GM19035 (cell line): ENCODE data around the gene ZNF335.
"Not testable (repeated sequence)": the region's sequence is repeated elsewhere in the genome, so short reads cannot be mapped to it uniquely, and the experiment has no call there.

ENCODE experiments used
- ATAC-seq: cut with Tn5 transposase; IDR thresholded peaks from one replicate; pipeline ENCODE4 v1.9.1; 2021; ENCODE audit not compliant: unreplicated experiment

The ZNF335 gene

DNA sequence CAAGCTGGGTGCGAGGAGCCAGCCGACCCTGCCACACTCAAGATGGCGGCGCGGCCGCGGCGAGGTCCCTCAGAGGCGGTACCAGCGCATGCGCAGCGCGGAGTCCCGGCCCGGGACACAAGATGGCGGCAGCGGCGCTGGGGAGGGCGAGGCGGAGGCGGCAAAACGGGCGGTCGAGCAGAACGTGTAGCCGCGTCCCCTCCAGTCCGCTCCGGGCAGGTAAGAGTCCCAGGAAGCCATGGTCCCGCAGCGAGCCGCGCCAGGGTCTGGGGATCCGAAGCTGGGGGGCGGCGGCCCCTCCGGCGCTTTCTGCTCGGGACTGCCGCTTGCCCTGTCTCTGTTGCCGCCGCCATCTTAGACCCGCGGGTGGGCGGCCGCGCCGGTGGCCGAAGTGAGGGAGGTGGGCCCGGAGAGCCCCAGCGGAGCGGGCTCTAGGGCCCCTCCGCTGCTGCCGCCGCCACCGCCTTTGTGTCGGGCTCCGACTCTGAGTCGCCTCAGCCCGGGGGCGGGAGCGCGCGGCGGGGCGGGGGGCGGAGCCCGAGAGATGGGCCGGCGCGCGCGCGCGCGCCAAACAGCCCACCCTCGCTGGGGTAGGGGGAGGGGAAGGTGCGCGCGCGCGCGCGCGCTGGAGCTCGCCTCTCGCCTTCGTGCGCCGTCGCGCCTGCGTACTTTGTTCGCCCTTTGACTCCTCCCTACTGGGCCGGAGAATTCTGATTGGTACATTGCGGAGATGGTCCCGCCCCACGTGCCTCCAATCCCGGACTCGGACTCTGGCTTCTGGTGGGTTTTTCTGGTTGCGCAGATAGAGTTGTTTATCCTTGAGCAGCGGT lies 37.2 kb downstream of the ZNF335 start, which contains the start of gene PCIF1:
Gene PCIF1, plus strand, starts transcription at position 98 of the 830 bp plus-strand sequence. CDS start 4,317 bp downstream, outside the sequence.
- ATAC-seq, result peak; percentile 76

GRCh38 chr20:45934046-45934585 lies 37.9 kb downstream of the ZNF335 start:
- peak; percentile 18 for ATAC-seq

DNA sequence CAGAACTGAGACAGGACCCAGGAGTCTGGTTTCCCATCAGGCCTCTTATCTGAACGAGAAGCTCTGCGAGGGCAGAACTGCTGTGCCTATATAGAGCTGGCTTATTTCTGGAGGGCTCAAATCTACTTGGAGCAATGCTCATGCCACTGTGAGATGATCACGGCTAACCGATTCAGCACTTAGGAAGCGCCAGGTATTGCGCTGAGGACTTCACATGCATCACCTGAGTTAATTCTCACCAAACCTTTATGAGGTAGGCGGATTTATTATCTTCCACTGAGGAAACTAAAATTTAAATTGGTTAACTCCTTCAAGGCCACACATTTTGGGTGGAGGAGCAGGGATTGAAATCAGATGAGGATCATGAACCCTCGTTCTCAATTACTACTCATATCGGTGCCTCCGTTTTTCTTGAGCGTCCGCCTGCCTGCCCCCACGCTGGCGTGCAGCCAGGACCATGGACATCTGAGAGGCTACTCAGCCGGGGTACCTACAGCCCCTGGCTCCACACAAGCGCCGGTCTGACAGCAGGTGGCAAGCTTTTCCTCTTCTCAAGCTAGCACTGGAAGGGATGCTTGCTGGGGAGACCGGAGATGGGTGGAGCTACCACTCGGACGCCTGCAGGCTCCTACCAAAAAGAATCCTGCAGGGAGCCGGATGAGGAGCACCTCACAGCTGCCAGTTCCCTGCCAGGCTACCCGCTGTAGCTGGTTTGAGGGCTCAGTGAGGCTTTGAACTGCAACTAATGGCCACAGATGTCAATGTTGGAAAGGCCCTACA lies 38.5 kb downstream of the ZNF335 start:
- no peak for ATAC-seq

GRCh38 chr20:45931680-45932079 lies 40.3 kb downstream of the ZNF335 start:
- not testable (repeated sequence) for ATAC-seq

- ATAC-seq, result no peak
Observed at GRCh38 chr20:45927071-45927878, 44.7 kb downstream of the ZNF335 start.

- ATAC-seq, result no peak
Observed at GRCh38 chr20:45926731-45927070, 45.3 kb downstream of the ZNF335 start.

GRCh38 chr20:45925821-45926506 lies 46.0 kb downstream of the ZNF335 start:
- ATAC-seq, result no peak

DNA sequence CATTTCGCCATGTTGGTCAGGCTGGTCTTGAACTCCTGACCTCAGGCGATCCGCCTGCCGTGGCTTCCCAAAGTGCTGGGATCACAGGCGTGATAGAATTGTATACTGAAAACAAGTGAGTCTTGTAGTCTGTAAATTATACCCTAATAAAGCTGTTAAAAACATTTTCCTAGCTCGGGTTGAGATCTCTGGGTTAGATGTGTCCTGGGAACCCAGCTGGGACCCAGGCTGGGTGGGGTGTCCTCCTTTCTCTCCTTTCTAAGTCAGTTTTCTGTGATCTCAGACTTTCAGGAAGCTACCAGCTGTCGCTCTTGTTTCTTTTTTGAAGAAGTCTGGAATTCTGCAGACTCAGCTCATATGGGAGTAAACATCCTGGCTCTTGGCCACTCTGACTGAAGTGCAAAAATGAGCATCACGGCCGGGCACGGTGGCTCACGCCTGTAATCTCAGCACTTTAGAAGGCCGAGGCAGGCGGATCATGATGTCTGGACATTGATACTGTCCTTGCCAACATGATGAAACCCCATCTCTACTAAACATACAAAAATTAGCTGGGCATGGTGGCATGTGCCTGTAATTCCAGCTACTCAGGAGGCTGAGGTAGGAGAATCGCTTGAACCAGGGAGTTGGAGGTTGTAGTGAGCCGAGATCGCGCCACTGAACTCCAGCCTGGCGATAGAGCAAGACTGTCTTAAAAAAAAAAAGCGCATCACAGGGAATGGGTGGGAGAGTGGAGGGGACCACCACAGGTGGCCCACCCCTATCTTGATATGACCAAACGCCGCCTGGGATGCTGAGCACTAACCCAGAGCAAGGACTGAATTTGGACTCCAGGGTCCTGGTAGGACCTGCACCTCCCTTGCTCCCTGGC lies 47.4 kb downstream of the ZNF335 start:
- no peak for ATAC-seq

- no peak for ATAC-seq
Observed at GRCh38 chr20:45921337-45922189, 50.4 kb downstream of the ZNF335 start.

- no peak for ATAC-seq
Observed at GRCh38 chr20:45920462-45921336, 51.3 kb downstream of the ZNF335 start.

GRCh38 chr20:45919542-45920399 lies 52.2 kb downstream of the ZNF335 start:
- ATAC-seq, result no peak

DNA sequence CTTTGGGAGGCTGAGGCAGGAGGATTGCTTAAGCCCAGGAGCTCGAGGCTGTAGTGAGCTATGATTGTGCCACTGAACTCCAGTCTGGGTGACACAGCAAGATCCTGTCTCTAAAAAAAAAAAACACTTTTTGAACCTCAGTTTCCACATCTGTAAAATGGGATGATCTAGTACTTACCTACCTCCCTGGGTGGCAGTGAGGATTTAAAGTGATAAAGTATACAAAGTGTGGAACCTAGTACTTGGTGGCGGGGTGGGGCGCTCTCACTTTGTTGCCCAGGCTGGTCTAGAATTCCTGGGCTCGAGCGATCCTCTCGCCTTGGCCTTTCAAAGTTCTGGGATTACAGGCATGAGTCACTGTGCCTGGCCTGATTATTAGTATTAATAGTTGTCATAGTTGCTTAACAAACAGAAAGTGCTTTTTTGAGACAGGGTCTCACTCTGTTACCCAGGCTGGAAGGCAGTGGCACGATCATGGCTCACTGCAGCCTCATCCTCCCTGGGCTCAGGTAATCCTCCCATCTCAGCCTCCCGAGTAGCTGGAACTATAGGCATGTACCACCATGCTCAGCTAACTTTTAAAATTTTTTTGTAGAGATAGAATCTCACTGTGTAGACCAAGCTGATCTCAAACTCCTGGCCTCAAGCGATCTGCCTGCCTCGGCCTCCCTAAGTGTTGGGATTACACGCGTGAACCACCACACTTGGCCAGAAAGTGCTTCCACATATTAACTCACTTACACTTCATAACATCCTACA lies 53.0 kb downstream of the ZNF335 start:
- ATAC-seq, result no peak

GRCh38 chr20:45918182-45918737 lies 53.7 kb downstream of the ZNF335 start:
- ATAC-seq, result no peak

DNA sequence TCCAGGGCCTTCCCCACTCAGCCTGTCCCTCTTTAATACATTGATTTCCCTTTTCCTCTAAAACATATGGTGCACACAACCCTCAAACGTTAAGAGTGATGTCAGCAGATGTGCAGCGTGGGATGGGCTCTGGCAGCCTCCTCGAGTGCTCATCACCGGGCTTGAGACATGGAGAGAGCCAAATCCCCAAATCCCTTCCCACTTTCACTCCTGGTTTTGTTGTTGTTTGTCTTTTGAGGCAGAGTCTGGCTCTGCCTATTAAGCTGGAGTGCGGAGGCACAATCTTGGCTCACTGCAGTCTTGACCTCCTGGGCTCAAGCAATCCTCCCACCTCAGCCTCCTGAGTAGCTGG lies 54.2 kb downstream of the ZNF335 start:
- no peak for ATAC-seq

DNA sequence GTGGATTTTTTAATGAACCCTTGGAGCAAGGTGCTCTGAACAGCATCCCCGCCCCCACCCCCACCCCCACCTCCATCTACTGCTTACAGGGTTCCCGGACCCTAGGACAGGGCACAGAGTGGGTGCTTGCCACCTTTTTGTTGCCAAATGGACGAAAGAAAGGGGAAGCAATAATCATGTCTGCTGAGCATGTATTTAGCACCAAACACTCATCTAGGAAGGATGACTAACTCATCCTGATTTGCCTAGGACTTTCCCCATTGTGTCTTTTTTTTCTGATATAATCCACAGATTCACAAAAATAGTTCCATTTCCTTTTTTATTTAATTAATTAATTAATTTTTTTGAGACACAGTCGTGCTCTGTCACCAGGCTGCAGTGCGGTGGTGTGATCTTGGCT lies 58.9 kb downstream of the ZNF335 start:
- ATAC-seq, result no peak

DNA sequence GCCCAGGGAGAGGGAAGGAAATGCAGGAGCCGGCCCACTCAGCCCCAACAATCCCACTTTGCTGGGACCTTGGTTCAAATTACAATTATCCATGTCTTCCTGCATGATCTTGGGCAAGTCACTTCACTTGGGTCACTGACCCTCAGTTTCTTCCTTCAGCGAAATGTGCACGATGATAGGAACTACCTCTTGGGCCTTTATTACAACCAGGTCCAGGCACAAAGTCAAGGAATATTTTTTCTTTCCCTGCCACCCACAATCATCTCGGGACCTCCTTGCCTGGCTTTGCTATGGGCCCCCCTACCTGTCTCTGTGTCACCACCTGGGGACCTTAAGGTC lies 59.7 kb downstream of the ZNF335 start:
- no peak for ATAC-seq
